CD4-positive, alpha-beta T cell treated with Interleukin-2 at 100 ng/mL for 4 hours (primary cell): ENCODE measurements around the gene BST1.
"Not testable (repeated sequence)": the region's sequence is repeated elsewhere in the genome, so short reads cannot be mapped to it uniquely, and the experiment has no call there.

Source experiments
- DNase-seq: peaks from one replicate; pipeline ENCODE4 v3.0.0-alpha.2; 2020; ENCODE audit warnings: low spot score

Gene BST1

GRCh38 chr4:15712214-15712613 is 9.3 kb downstream of the BST1 start:
- DNase-seq, result no peak

GRCh38 chr4:15714141-15714540 is 11.3 kb downstream of the BST1 start:
- DNase-seq, result no peak

- DNase-seq, result no peak
Measured at GRCh38 chr4:15714646-15715435, 12.0 kb downstream of the BST1 start.

- no peak for DNase-seq
Measured at GRCh38 chr4:15716115-15716514, 13.2 kb downstream of the BST1 start.

GRCh38 chr4:15717086-15717485 is 14.2 kb downstream of the BST1 start:
- no peak for DNase-seq

- no peak for DNase-seq
Measured at GRCh38 chr4:15717657-15718416, 15.0 kb downstream of the BST1 start.

- DNase-seq, result no peak
Measured at GRCh38 chr4:15718465-15718864, 15.6 kb downstream of the BST1 start.

- no peak for DNase-seq
Measured at GRCh38 chr4:15718959-15719358, 16.1 kb downstream of the BST1 start.

GRCh38 chr4:15719506-15719905 is 16.6 kb downstream of the BST1 start:
- DNase-seq, result no peak

- no peak for DNase-seq
Measured at GRCh38 chr4:15720851-15721250, 18.0 kb downstream of the BST1 start.

- DNase-seq, result no peak
Measured at GRCh38 chr4:15725608-15726007, 22.7 kb downstream of the BST1 start.

- peak; percentile 67 for DNase-seq
Measured at GRCh38 chr4:15729910-15730533, 27.2 kb downstream of the BST1 start.

- DNase-seq, result not testable (repeated sequence)
Measured at GRCh38 chr4:15733061-15733460, 30.2 kb downstream of the BST1 start.

GRCh38 chr4:15735536-15735935 is 32.7 kb downstream of the BST1 start:
- no peak for DNase-seq

GRCh38 chr4:15736514-15737050 is 33.7 kb downstream of the BST1 start:
- no peak for DNase-seq

- DNase-seq, result no peak
Measured at GRCh38 chr4:15737255-15737654, 34.4 kb downstream of the BST1 start.

GRCh38 chr4:15738877-15739276 is 36.0 kb downstream of the BST1 start:
- no peak for DNase-seq

GRCh38 chr4:15740764-15741404 is 38.0 kb downstream of the BST1 start:
- DNase-seq, result no peak

GRCh38 chr4:15742083-15742582 is 39.3 kb downstream of the BST1 start:
- DNase-seq, result no peak

- no peak for DNase-seq
Measured at GRCh38 chr4:15742637-15743036, 39.8 kb downstream of the BST1 start.

GRCh38 chr4:15744016-15744545 is 41.2 kb downstream of the BST1 start:
- no peak for DNase-seq

- no peak for DNase-seq
Measured at GRCh38 chr4:15746110-15746509, 43.2 kb downstream of the BST1 start.
